GM10266 (cell line): Measurements from ENCODE around the gene RGS9.

Source experiments
- DNase-seq: peaks from one replicate; pipeline ENCODE4 v3.0.0; 2012; ENCODE audit errors: extremely low spot score
- TF ChIP-seq, protein P1 (sequence below): IDR thresholded peaks from 2 replicates; pipeline ENCODE4 v1.5.1; 2012; ENCODE audit warnings: mild to moderate bottlenecking, low read depth; ENCODE audit not compliant: control insufficient read depth, insufficient read depth; ENCODE audit errors: missing control alignments

RGS9 gene

DNA sequence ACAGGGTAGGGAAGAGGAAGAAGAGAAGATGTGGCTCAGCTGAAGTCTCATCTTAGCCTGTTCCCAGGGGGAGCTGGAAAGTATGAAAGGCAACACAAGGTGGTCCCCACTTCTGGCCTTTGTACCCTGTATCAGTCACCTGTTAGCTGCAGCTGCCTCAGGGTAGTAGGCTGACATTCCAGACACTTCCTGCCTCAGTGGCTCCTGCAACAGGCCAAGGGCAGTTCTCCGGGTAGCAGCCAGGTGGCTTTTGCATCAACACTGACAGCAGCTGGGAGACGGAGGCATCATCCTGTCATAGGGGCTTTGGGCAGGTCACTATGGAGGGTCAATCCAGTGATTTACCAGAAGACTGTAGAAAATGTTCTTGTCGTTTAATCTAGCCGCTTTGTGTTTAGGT, 124.0 kb downstream of the RGS9 start:
- TF ChIP-seq, protein P1, sequence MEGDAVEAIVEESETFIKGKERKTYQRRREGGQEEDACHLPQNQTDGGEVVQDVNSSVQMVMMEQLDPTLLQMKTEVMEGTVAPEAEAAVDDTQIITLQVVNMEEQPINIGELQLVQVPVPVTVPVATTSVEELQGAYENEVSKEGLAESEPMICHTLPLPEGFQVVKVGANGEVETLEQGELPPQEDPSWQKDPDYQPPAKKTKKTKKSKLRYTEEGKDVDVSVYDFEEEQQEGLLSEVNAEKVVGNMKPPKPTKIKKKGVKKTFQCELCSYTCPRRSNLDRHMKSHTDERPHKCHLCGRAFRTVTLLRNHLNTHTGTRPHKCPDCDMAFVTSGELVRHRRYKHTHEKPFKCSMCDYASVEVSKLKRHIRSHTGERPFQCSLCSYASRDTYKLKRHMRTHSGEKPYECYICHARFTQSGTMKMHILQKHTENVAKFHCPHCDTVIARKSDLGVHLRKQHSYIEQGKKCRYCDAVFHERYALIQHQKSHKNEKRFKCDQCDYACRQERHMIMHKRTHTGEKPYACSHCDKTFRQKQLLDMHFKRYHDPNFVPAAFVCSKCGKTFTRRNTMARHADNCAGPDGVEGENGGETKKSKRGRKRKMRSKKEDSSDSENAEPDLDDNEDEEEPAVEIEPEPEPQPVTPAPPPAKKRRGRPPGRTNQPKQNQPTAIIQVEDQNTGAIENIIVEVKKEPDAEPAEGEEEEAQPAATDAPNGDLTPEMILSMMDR: no peak
- no peak for DNase-seq

DNA sequence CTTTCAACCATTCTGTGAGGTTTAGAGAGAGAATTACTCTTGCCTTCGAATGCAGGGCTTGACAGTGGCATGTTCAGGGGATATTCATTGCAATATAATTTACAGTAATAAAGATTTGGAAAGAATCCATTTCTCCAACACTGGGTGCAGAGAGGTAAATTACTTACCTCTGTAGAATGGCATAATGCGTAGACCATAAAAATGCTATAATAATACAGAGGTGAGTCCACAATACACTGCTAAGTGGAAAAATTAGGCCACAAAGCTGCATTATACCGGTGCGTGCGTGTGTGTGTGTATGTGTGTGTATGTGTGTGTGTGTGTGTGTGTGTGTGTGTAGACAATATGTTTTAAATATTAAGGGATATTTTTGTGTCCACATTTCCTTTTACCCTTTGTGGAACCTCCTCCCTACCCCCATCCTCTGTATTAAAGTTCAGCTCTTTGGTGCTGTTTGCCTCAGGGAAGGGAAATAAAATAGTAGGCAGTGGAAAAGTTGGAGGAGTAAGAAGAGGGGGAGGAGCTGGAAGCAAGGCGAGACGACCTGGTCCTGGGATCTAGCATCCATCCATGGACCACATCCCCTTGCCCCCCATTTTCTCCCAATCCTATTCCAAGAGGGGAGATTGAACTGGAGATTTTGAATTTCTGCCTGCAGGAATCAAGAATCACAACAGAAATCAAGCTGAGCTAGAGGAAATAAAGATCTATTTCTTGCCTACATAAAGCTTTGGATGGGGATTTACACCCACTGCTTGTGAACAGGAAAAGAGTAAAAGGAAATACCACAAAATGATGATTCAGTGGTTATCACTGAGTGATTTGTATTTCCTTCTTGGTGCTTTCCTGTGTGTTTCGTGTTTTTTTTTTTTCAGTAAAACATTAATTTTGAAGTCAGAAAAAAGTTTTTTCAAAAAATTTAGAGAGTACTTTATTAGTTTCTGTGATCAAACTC, 124.8 kb downstream of the RGS9 start:
- DNase-seq: no peak
- TF ChIP-seq, protein P1: no peak

DNA sequence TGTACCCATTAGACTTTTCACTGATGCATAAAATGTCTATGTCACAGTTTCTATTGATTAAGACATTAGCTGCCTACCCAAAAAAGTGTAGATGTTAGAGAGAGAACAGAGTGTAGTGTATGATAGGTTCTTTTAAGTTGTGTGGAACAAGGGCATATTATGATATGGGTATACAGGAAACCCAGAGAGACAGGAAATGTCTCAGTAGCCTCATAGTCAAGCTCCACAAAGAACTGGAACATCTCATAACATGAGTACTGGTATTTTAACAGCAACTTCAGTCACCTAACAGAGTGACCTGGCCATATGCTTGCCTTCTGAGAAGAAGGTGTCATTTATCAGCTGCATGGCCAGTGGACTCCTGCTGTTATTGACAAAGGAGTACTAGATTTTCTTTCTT, 128.1 kb downstream of the RGS9 start:
- no peak for DNase-seq
- TF ChIP-seq, protein P1: no peak

DNA sequence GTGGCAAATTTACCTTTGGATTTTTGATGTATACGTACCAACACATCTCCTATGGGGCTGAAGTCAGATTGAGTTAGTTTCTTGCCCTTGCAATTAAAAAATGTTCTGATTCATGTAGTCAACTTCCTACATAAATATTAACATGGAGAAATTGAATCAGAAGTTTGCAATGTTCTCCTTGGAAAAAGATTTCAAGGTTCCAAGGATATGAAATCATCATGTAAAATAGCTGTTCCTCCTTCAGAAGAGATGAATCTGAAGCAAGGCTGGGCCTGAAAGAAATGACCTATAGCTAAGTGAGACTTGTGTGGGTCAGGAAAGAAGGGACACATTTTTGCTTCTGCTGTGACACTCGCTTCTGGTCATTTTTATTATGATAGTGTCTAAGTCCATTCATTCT, 131.7 kb downstream of the RGS9 start:
- no peak for DNase-seq
- TF ChIP-seq, protein P1: no peak

DNA sequence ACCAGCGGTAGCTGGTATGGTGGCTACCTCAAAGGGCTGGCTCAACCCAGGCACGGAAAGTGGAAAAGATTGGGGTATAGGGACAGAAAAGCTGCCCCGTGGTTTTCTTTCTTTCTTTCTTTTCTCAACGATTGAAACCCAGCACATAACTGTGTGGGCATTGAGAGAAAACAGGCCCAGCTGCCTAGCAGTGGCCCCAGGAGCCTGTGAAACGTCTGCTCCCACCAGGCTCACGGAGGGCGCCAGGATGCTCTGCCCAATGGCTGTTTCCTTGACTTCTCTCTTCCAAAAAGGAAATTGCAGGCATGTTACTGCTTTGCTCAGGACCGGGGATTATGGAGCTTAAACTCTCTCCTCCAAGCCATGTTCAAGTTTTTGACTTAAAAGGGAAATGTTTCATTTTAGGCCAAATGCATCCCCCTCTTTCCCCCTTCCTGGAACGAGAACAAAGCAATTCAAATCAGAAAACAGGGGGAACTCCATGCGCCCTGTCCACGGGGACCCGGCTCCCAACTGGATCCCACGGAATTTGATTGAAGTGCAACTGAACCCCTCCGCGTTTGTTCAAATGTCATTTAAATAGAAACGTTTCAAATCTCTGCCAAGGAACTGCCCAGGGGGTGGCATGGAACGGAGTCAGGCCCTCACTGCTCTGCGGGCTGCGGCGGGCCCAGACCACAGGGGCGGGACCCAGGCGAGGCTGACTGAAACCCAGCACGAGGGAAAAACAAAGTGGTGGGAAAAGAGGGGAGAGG, 133.5 kb downstream of the RGS9 start:
- TF ChIP-seq, protein P1: no peak
- no peak for DNase-seq

DNA sequence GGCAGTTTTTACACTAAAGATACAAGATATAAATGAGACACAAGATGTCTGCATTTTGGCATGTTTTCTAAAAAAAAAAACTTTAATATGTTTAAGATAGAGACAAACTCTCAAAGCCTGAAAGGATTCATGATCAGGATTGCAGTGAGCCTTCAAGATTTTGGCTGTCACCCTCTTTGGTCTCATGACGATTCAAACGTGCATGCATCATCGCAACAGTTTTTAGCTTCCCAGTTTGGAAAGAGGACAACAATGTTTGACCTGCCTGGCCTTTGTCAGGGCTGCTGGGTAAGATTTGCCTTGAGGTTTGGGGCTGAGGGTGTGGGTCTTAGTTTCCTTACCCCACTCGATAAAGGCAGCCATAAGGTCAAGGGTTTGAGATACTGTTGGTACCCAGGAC, 134.1 kb downstream of the RGS9 start:
- DNase-seq: no peak
- TF ChIP-seq, protein P1: no peak
